PC-9 (cell line): ENCODE data around the gene ENO1. TPM values are rescaled to one million over a fixed set of nuclear protein-coding genes. Genes with fewer than 3 reads are reported as not detected.

Source experiments
- BruUV-seq: library from RNA; stranded (reverse); fragments of 400-500 nt; replicated peaks from 2 replicates; lab custom pipeline; 2021; lab: Mats Ljungman, UMichigan
- CTCF ChIA-PET: fragments of 300-600 bp; sonication (Branson Sonifier 250); formaldehyde crosslinking; loops from one replicate; lab custom pipeline; 2022; ENCODE audit warnings: antibody characterized with exemption; lab: Charles Lee
- POLR2A ChIA-PET: fragments of 300-600 bp; sonication (Branson Sonifier 250); formaldehyde crosslinking; loops from one replicate; lab custom pipeline; 2022; ENCODE audit warnings: antibody characterized with exemption; ENCODE audit not compliant: unreplicated experiment; lab: Charles Lee
- DNase-seq, 2 experiments: peaks; one replicate each; pipeline versions ENCODE4 v3.0.0 to v3.0.0-alpha.2; 2015 to 2022; ENCODE audit warnings: mixed read lengths in 1 of 2
- H2AFZ ChIP-seq: fragments of 200-600 bp; sonication (generic); 2 replicates; pipeline ENCODE4 v1.8.1; 2017; ENCODE audit warnings: antibody characterized with exemption
- H3F3A ChIP-seq: fragments of 200-600 bp; sonication (generic); 2 replicates; pipeline ENCODE4 v1.8.1; 2017; ENCODE audit warnings: antibody characterized with exemption, mild to moderate bottlenecking, low read depth; ENCODE audit not compliant: insufficient read depth
- H3K27ac ChIP-seq: fragments of 200-600 bp; sonication (generic); 2 replicates; pipeline ENCODE4 v1.6.1; 2016; ENCODE audit warnings: mixed run types
- H3K27me3 ChIP-seq: fragments of 200-600 bp; sonication (generic); 2 replicates; pipeline ENCODE4 v1.6.1; 2016; ENCODE audit warnings: low read depth, mixed run types; ENCODE audit not compliant: insufficient read depth
- H3K36me3 ChIP-seq: fragments of 200-600 bp; sonication (generic); 2 replicates; pipeline ENCODE4 v1.6.1; 2016; ENCODE audit warnings: low read depth, mixed run types
- H3K4me1 ChIP-seq: fragments of 200-600 bp; sonication (generic); replicated peaks from 2 replicates; pipeline ENCODE4 v1.6.1; 2016; ENCODE audit warnings: mixed run types; ENCODE audit not compliant: insufficient read depth
- H3K4me2 ChIP-seq: fragments of 200-600 bp; sonication (generic); 2 replicates; pipeline ENCODE4 v1.6.1; 2017; ENCODE audit warnings: mixed run types
- H3K4me3 ChIP-seq: fragments of 200-600 bp; sonication (generic); 2 replicates; pipeline ENCODE4 v1.6.1; 2016; ENCODE audit warnings: mixed run types
- H3K79me2 ChIP-seq: fragments of 200-600 bp; sonication (generic); 2 replicates; pipeline ENCODE4 v1.6.1; 2017; ENCODE audit warnings: low read depth, mixed run types
- H3K9me2 ChIP-seq: fragments of 200-600 bp; sonication (generic); 2 replicates; pipeline ENCODE4 v1.8.1; 2017; ENCODE audit warnings: mild to moderate bottlenecking; ENCODE audit not compliant: insufficient read depth
- H3K9me3 ChIP-seq: fragments of 200-600 bp; sonication (generic); 2 replicates; pipeline ENCODE4 v1.8.1; 2016; ENCODE audit warnings: low read depth; ENCODE audit not compliant: insufficient read depth
- H4K20me1 ChIP-seq: fragments of 200-600 bp; sonication (generic); 2 replicates; pipeline ENCODE4 v1.8.1; 2017; ENCODE audit not compliant: insufficient read depth
- EZH2 ChIP-seq: fragments of 200-600 bp; sonication (generic); IDR thresholded peaks from 2 replicates; pipeline ENCODE4 v1.8.0; 2017; ENCODE audit warnings: antibody characterized with exemption, low read depth
- intact Hi-C: fragments of 100-400 bp; cut with micrococcal nuclease; formaldehyde crosslinking; loops from one replicate; pipeline ENCODE4 v1.10.0; 2022; ENCODE audit not compliant: unreplicated experiment
- total RNA-seq: library from RNA; stranded (reverse); gene quantifications from 2 replicates; pipeline ENCODE4 v1.2.3, GENCODE V29; 2021
- TF ChIP-seq, protein P1 (sequence below): fragments of 200-600 bp; sonication (generic); conservative IDR thresholded peaks from 2 replicates; pipeline ENCODE4 v1.6.1; 2017; ENCODE audit warnings: mixed run types, antibody characterized with exemption, mild to moderate bottlenecking, moderate library complexity

The ENO1 gene
- total RNA-seq, 1 experiment from 2014 or later, result 1,902 TPM

DNA sequence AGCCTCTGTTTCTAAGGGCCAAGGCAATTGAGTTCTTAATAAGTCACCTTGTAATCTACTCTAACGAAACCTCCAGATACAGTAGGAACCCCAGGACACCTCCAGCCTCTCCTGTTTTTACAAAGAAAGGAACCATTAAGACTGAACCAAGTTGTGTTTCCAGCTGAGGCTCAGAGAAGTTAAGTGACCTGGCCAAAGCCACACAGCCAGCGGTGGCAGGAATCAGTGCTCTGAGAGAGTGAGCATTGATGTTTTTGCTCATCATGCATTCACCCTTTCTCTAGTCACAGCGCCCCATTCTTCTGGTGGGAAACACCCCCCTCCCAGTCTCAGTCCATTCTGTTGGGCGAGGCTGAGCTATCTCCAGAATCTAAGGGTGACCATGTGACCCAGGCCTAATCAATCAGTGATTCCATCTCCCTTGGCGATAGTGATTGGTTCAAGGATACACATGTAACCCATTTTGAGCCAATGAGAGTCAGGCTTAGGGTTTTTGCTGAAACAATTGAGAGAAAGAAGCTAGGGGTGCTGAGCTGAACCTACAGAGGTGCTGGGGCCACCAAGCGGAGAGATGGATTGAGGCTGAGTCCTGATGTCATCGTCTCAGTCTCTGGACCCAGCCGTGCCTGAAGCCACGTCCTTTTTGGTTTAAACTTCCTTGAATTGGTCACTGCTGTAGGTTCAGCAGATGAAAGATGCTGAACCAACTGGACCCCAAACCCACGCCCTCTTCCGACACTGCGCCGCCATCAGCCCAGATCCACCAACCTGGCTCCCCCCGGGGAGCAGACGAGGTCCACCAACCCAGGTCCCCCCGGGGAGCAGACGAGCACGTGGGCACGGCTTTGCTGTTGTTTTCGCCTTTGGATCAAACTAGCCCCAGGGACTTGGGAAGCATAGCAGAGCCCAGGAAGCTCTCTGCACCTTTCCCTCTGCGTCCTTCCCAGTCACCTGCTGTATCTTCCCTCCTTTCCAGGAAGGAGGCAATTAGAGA is 33.1 kb downstream of the ENO1 start:
- DNase-seq, result no peak
- Histone ChIP-seq H4K20me1 (no peaks in the 10 kb centered on the region), H3K4me3 (no peak overlapping the region), H3F3A (no peaks in the 10 kb centered on the region; the same call in 1 of the 2 replicates), H3K27ac (no peak overlapping the region), H3K9me3 (no peaks in the 10 kb centered on the region), H3K9me2 (no peaks in the 10 kb centered on the region), H3K36me3 (no peaks in the 10 kb centered on the region), H3K4me2 (no peak overlapping the region), H3K79me2 (no peaks in the 10 kb centered on the region), H2AFZ (no peak overlapping the region), H3K27me3 (no peaks in the 10 kb centered on the region), H3K4me1 (no peaks in the 10 kb centered on the region)
- TF ChIP-seq EZH2, result no peak
- TF ChIP-seq, protein P1, sequence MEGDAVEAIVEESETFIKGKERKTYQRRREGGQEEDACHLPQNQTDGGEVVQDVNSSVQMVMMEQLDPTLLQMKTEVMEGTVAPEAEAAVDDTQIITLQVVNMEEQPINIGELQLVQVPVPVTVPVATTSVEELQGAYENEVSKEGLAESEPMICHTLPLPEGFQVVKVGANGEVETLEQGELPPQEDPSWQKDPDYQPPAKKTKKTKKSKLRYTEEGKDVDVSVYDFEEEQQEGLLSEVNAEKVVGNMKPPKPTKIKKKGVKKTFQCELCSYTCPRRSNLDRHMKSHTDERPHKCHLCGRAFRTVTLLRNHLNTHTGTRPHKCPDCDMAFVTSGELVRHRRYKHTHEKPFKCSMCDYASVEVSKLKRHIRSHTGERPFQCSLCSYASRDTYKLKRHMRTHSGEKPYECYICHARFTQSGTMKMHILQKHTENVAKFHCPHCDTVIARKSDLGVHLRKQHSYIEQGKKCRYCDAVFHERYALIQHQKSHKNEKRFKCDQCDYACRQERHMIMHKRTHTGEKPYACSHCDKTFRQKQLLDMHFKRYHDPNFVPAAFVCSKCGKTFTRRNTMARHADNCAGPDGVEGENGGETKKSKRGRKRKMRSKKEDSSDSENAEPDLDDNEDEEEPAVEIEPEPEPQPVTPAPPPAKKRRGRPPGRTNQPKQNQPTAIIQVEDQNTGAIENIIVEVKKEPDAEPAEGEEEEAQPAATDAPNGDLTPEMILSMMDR, result no peak
- ChIA-PET CTCF (no interaction called here), POLR2A (interaction anchor here (0.6 kb wide), 1 partner anchor 142 kb away, joined by 3 read pairs; no protein-coding TSS in a partner anchor)
- no TSS peak for BruUV-seq
- intact Hi-C loops, result no loop called here

DNA sequence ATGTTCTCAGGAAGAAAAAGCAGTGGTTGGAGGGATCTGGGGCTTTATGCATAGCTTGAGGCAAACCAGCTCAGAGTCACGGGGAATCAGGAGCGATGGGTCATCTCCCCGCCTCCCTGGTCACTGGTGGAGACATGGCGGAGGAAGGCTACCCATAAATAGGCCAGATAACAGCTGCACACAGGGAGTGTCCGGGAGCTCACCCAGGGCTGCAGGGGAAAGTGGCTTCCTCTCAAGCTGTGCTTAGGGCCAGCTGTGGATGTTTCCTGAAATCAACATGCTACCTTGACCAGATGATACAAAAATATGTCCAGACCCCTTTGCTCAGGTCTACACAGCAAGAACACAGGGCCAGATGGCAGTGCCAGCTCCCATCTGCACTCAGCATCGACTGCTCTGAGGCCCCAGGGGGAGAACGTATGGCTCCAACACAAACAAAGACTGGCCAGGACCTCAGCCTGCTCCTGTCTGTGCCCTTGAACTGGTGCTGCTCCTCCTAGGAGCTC is 33.9 kb downstream of the ENO1 start:
- Histone ChIP-seq H3K4me2 (no peak overlapping the region), H3K9me2 (no peaks in the 10 kb centered on the region), H3K4me1 (no peaks in the 10 kb centered on the region), H3K27me3 (no peaks in the 10 kb centered on the region), H3F3A (no peaks in the 10 kb centered on the region; the same call in 1 of the 2 replicates), H3K36me3 (no peaks in the 10 kb centered on the region), H4K20me1 (no peaks in the 10 kb centered on the region), H3K9me3 (no peaks in the 10 kb centered on the region), H3K27ac (no peak overlapping the region), H2AFZ (no peak overlapping the region), H3K79me2 (no peaks in the 10 kb centered on the region), H3K4me3 (no peak overlapping the region)
- BruUV-seq, result no TSS peak
- CTCF ChIA-PET, result no interaction called here
- TF ChIP-seq, protein P1, result no peak
- no peak for TF ChIP-seq EZH2
- DNase-seq, result no peak
- POLR2A ChIA-PET, result interaction anchor here (0.7 kb wide), 1 partner anchor 414 kb away, joined by 9 read pairs; no protein-coding TSS in a partner anchor
- intact Hi-C loops, result no loop called here

DNA sequence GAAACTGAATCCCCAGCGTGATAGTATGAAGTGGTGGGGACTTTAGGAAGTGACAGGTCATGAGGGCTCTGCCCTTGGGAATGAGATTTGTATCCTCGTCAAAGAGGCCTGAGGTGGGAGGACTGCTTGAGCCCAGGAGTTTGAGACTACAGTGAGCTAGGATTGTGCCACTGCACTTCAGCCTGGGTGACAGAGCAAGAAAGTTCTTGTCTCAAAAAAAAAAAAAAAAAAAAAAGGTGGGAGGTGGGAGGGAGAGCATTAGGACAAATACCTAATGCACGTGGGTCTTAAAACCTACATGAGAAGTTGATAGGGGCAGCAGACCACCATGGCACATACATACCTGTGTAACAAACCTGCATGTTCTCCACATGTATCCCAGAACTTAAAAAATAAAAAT is 37.1 kb downstream of the ENO1 start:
- Histone ChIP-seq H3K79me2 (no peaks in the 10 kb centered on the region), H3F3A (no peaks in the 10 kb centered on the region), H3K9me2 (no peaks in the 10 kb centered on the region), H3K27me3 (no peaks in the 10 kb centered on the region), H3K36me3 (no peaks in the 10 kb centered on the region), H3K4me3 (no peak overlapping the region), H3K4me2 (no peak overlapping the region), H3K27ac (no peak overlapping the region), H4K20me1 (no peaks in the 10 kb centered on the region), H3K9me3 (no peaks in the 10 kb centered on the region), H2AFZ (no peak overlapping the region), H3K4me1 (no peaks in the 10 kb centered on the region)
- DNase-seq, result no peak
- ChIA-PET POLR2A (no interaction called here), CTCF (no interaction called here)
- no peak for TF ChIP-seq EZH2
- BruUV-seq, result no TSS peak
- intact Hi-C loops, result no loop called here
